ENCODE results near the gene LOXHD1. TPM values are rescaled to one million over a fixed set of nuclear protein-coding genes. Genes with fewer than 3 reads are reported as not detected.

The LOXHD1 gene
- total and polyA plus RNA-seq, 2 of the 13 experiments (the other 11 are each of a cell fraction or from before 2014, with no cell fraction given): not detected

DNA sequence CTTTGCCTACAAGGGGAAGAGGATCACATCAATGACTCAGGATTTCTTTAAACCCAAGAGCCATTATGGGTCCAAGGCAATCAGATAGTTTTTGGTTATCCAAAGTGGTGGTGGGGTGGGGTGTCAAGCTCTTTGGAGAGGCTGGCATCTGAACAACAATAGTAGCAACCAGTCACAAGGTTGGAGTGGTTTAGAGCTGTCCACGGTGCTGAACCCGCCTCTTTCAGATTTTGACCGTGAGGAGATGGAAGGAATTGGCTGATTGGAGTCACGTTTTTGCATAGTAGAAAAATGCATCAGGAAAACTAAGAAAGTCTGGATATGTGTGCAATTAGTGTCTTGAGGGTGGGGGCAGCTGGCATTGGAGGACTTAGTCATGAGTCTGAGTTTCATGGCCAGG lies 159.9 kb downstream of the LOXHD1 start (continued):
- TF ChIP-seq, protein P1, sequence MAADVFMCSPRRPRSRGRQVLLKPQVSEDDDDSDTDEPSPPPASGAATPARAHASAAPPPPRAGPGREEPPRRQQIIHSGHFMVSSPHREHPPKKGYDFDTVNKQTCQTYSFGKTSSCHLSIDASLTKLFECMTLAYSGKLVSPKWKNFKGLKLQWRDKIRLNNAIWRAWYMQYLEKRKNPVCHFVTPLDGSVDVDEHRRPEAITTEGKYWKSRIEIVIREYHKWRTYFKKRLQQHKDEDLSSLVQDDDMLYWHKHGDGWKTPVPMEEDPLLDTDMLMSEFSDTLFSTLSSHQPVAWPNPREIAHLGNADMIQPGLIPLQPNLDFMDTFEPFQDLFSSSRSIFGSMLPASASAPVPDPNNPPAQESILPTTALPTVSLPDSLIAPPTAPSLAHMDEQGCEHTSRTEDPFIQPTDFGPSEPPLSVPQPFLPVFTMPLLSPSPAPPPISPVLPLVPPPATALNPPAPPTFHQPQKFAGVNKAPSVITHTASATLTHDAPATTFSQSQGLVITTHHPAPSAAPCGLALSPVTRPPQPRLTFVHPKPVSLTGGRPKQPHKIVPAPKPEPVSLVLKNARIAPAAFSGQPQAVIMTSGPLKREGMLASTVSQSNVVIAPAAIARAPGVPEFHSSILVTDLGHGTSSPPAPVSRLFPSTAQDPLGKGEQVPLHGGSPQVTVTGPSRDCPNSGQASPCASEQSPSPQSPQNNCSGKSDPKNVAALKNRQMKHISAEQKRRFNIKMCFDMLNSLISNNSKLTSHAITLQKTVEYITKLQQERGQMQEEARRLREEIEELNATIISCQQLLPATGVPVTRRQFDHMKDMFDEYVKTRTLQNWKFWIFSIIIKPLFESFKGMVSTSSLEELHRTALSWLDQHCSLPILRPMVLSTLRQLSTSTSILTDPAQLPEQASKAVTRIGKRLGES (CRISPR knock-in tag; IDR thresholded peaks at IDR 0.05; ENCODE audit: borderline replicate concordance): 0 out of 2 replicates have a peak, but pooled peaks have one; percentile 36
- no peak for TF ChIP-seq FOSL2 (CRISPR knock-in tag; IDR thresholded peaks at IDR 0.05)
- TF ChIP-seq KLF6 (CRISPR knock-in tag; IDR thresholded peaks at IDR 0.05): 0 out of 2 replicates have a peak, but pooled peaks have one; percentile 33

DNA sequence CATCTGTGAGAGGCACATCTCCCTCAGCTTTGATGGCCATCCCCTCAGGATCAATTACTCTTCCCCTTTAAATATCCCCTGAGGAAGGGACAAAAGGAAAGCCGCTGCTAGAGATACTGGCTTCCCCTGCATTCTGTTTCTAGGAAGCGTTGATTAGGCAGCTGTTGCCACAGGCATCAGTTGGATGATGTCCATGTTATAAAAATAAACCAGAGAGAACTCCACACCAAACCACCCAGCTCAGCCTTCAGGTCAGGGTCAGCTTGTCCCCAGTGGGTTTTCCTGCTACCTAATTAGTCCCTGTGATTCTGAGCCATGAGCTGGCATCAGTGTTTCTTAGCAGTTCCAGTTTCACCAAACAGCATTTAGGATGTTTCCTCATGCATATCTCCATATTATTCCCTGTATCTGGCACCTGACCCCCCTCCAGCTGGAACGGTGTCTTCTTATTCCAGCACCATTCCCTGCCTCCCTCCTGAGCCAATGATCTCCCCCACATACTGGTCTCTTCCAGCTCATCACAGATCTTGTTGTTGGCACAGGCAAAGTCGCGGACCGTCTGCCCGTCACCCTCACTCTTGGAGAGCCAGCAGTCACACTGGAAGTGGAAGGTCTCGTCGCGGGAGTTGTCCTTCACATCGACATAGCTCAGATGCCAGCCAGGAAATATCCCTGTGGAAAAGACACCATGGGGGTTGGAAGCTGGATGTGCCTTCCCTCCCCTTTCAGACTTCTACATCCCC lies 168.4 kb downstream of the LOXHD1 start:
- no peak for TF ChIP-seq KAT7 (CRISPR knock-in tag; IDR thresholded peaks at IDR 0.05; ENCODE audit: borderline replicate concordance)
- TF ChIP-seq, protein P2, sequence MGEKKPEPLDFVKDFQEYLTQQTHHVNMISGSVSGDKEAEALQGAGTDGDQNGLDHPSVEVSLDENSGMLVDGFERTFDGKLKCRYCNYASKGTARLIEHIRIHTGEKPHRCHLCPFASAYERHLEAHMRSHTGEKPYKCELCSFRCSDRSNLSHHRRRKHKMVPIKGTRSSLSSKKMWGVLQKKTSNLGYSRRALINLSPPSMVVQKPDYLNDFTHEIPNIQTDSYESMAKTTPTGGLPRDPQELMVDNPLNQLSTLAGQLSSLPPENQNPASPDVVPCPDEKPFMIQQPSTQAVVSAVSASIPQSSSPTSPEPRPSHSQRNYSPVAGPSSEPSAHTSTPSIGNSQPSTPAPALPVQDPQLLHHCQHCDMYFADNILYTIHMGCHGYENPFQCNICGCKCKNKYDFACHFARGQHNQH (CRISPR knock-in tag; IDR thresholded peaks at IDR 0.05): no peak
- TF ChIP-seq RELA (CRISPR knock-in tag; IDR thresholded peaks at IDR 0.05): no peak
- TF ChIP-seq ZNF232 (CRISPR knock-in tag; IDR thresholded peaks at IDR 0.05; ENCODE audit: borderline replicate concordance): no peak
- TF ChIP-seq, protein P3, sequence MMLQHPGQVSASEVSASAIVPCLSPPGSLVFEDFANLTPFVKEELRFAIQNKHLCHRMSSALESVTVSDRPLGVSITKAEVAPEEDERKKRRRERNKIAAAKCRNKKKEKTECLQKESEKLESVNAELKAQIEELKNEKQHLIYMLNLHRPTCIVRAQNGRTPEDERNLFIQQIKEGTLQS (CRISPR knock-in tag; IDR thresholded peaks at IDR 0.05): no peak
- TF ChIP-seq SRSF9 (IDR thresholded peaks at IDR 0.05; ENCODE audit: borderline replicate concordance, insufficient read depth, low read depth, low read length, poor library complexity, severe bottlenecking): no peak
- no peak for TF ChIP-seq FIP1L1 (IDR thresholded peaks at IDR 0.05; ENCODE audit: borderline replicate concordance, insufficient read depth, low read depth, low read length)
- TF ChIP-seq ZNF136 (CRISPR knock-in tag; IDR thresholded peaks at IDR 0.05; ENCODE audit: low read depth): no peak
- TF ChIP-seq, protein P4, sequence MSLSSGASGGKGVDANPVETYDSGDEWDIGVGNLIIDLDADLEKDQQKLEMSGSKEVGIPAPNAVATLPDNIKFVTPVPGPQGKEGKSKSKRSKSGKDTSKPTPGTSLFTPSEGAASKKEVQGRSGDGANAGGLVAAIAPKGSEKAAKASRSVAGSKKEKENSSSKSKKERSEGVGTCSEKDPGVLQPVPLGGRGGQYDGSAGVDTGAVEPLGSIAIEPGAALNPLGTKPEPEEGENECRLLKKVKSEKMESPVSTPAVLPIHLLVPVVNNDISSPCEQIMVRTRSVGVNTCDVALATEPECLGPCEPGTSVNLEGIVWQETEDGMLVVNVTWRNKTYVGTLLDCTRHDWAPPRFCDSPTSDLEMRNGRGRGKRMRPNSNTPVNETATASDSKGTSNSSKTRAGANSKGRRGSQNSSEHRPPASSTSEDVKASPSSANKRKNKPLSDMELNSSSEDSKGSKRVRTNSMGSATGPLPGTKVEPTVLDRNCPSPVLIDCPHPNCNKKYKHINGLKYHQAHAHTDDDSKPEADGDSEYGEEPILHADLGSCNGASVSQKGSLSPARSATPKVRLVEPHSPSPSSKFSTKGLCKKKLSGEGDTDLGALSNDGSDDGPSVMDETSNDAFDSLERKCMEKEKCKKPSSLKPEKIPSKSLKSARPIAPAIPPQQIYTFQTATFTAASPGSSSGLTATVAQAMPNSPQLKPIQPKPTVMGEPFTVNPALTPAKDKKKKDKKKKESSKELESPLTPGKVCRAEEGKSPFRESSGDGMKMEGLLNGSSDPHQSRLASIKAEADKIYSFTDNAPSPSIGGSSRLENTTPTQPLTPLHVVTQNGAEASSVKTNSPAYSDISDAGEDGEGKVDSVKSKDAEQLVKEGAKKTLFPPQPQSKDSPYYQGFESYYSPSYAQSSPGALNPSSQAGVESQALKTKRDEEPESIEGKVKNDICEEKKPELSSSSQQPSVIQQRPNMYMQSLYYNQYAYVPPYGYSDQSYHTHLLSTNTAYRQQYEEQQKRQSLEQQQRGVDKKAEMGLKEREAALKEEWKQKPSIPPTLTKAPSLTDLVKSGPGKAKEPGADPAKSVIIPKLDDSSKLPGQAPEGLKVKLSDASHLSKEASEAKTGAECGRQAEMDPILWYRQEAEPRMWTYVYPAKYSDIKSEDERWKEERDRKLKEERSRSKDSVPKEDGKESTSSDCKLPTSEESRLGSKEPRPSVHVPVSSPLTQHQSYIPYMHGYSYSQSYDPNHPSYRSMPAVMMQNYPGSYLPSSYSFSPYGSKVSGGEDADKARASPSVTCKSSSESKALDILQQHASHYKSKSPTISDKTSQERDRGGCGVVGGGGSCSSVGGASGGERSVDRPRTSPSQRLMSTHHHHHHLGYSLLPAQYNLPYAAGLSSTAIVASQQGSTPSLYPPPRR (CRISPR knock-in tag; IDR thresholded peaks at IDR 0.05; ENCODE audit: borderline replicate concordance): no peak
- FAIRE-seq: no peak
- Histone ChIP-seq H3K9me3 (ENCODE audit: low read length) (no peaks in the 10 kb centered on the region), H3K27ac (ENCODE audit: extremely low read length, insufficient read depth, low read length) (no peak overlapping the region), H3K4me2 (ENCODE audit: low read depth, low read length) (no peak overlapping the region), H3K27me3 (ENCODE audit: control insufficient read depth in 1 of 2, insufficient read depth in 2 of 2, low read length in 2 of 2) (peaks cover 0 to 12% of the 10 kb centered on the region in 2 experiments; a peak in 3 of 5 replicates), H3K4me1 (ENCODE audit: insufficient read depth, low read length) (no peaks in the 10 kb centered on the region), H3K4me3 (replicated peaks in 1 of 3; ENCODE audit: insufficient read depth in 1 of 3, low read depth in 2 of 3, low read length in 3 of 3) (no peak overlapping the region), H2AFZ (ENCODE audit: low read length) (no peak overlapping the region), H4K20me1 (ENCODE audit: insufficient read depth, low read length) (no peaks in the 10 kb centered on the region), H3K36me3 (replicated peaks in 1 of 2; ENCODE audit: control insufficient read depth in 1 of 2, insufficient read depth in 2 of 2, low read length in 2 of 2) (no peaks in the 10 kb centered on the region), H3K79me2 (ENCODE audit: insufficient read depth, low read length) (no peaks in the 10 kb centered on the region), H3K9ac (ENCODE audit: insufficient read depth, low read depth, low read length) (no peak overlapping the region)
- intact Hi-C loops (cut with micrococcal nuclease; ENCODE audit: unreplicated experiment): no loop called here
- BruUV-seq (replicated peaks): no TSS peak
- 4% methylated on average over 11 of the region's 11 CpGs for WGBS (ENCODE audit: low lambda C conversion rate)
- DNase-seq (ENCODE audit: low spot score): no peak
- POLR2A ChIA-PET: no interaction called here
- CTCF ChIA-PET (ENCODE audit: low intra/inter-chr PET ratio, low total read pairs): no interaction called here
- in situ Hi-C loops (cut with HindIII; ENCODE audit: extremely low pct_ligation_motif_present, low pct_unique_long_range_greater_than_20kb): loop anchor here (25.0 kb wide), 1 partner anchor 351 kb away; no protein-coding TSS in a partner anchor
- ATAC-seq: no peak
